Inflammatory macrophage (primary cell): ENCODE data around the gene CLMN.
A peak's percentile ranks its signal among the peaks of the same experiment; 100 is the strongest.

Experiments
- DNase-seq, 2 donors: peaks; one replicate each; pipeline ENCODE4 v3.0.0-alpha.2; 2020 to 2022

CLMN gene

DNA sequence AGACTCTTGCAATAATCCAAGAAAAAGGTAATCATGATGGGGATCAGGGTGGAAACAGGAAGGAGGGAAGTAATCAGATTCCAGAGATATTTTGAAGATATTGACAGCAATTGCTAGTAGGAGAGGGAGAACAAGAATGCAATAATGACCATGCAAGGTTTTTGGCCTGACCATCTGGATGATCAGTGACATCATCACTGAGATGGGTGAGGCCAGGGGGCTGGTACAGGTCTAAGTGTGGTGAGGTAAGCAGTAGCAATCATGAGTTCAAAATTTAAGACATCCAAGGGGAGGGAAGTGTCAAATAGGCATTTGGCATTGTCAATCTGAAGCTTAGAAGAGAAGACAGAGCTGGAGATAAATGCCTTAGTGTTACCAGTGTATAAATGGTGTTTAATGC lies 24.8 kb upstream of the CLMN start:
- DNase-seq: no peak

DNA sequence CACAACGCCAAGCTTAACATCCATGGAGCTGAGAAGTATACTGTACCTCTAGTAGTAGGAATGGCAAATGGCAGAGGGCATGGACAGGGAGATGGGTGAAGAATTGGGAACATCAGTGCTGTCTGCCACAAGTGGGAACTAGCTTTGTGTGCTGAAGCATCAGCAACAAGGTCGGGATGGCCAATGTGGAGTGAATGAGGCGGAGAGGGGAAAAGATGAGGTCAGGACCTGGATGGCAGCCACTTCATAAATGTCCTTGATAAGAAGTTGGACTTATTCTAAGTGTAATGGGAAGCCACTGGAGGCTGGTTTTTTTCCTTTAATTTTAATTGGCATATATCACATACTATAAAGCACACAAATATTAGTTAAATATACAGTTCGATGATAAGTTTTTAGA lies 21.9 kb upstream of the CLMN start:
- DNase-seq: no peak

DNA sequence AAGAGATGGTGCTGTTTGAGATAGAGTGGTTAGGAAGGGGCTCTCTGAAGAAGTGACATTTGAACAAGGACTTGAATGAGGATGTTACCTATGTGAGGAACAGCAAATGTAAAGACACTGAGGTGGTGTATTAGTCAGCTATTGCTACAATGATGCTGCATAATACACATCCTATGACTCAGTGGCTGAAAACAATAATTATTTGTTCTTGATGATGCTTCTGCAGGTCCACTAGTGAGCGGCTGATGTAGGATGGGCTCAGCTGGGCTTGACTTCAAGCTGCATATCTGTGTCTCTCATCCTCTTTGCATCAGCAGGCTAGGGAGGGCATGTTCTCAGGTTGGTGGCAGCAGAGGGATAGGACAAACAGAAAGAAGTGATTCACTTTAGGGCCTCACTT lies 21.4 kb upstream of the CLMN start:
- no peak for DNase-seq

DNA sequence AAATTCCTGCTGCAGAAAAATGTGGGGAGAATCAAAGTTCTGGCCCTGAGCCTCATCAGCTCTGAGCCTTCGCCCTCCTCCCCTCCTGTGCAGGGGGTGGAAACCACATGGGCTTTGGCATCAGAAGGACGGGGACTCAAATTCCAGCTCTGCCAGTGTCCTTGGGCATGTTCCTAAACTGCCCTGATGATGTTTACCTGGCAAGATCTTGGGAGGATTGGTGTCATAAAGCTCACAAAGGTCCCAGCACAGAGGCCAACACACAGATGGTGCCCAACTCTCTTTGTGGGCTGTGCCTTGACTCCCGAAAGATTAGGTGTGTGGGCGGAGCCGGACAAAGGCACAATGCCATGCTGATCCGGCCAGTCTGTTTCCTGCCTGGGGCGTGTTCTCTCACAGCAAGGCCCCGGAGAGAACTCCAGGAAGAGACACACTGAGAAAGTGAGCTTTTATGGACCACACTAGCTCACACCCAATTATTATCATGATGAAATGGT lies 20.5 kb upstream of the CLMN start:
- no peak for DNase-seq

DNA sequence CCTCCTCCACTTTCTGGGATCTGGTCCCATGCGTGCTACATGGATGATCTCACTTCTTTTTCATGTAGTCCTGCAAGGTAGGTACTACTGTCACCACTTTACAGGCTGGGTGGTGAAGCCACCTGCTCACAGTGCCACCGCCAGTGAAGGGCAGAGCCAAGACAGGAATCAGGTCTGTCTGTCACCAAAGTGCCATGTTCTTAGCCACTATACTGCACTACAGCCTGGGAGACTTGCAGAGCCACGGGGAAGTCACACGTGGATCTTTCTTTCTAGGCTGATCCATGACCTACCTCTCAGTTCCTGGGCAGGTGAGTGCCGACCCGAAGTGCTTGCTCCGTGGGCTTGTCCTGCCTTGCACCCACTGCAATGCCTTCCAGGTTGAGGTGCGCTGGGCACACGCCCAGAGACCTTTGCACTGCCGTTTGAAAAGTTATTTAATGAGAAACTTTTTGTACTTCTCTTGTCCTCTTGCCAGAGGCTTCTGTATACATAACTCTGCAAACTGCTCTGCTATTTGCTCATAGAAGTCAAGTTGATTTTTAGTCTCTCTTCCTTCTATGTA lies 19.7 kb upstream of the CLMN start:
- no peak for DNase-seq

DNA sequence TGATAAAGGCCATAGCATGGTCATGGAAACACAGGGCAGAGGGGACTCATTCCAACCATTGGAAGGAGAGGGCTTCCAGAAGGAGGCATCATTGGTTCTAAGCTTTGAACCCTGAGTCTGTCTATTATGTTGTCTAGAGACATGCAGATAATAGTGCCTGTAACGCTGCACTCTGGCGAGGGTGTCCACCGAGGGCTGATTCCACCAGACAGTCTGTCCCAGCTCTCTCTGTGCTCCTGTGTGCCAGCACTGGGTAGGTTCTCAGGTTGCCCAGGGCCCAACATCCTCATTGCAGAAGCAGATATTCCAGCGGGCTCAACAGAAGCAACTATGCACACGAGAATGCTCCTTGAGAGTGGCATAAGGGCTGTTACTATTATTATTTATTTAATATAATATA lies 18.7 kb upstream of the CLMN start:
- no peak for DNase-seq

DNA sequence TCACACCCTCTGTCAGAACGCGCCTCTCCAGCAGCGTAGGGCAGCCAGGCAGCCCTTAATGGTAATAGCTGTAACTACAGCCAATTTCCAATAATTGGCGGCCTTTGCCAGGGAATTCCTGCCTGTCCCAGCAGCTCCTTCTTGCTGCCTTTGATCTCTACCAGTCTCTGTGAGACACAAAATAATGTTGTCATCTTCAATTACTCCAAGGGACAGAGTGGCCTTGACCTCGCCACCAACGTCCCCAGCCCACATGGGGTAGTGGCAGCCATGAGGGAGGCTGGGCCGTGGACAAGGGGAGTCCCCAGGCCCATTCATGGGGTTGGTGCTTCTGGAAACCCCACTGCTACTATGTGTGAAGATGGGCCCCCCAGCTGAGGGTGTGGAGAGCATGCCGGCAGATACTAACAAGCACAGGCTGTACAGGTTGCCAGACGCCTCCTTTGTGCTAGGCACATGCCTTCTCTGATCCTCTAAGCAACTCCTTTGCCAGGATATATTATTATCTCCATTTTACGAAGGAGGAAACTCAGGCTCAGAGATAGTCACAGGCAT lies 17.4 kb upstream of the CLMN start:
- no peak for DNase-seq

DNA sequence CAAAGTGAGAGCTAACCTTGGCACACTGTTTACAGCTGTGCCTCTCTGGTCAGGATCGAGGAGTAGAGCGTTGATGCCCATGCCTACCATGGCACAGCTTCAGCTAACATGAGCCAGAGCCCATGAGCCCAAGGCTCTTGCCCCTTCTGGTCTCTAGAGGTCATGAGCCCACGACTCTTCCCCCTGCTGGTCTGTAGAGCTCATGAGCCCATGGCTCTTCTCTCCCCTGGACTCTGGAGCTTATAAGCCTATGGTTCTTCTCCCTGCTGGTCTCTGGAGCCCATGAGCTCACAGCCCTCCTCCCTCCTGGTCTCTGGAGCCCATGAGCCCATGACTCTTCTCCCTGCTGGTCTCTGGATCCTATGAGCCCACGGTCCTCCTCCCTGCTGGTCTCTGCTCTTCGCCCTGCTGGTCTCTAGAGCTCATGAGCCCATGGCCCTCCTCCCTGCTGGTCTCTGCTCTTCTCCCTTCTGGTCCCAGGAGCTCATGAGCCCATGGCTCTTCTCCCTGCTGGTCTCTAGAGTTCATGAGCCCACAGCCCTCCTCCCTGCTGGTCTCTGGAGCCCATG lies 16.6 kb upstream of the CLMN start:
- no peak for DNase-seq

DNA sequence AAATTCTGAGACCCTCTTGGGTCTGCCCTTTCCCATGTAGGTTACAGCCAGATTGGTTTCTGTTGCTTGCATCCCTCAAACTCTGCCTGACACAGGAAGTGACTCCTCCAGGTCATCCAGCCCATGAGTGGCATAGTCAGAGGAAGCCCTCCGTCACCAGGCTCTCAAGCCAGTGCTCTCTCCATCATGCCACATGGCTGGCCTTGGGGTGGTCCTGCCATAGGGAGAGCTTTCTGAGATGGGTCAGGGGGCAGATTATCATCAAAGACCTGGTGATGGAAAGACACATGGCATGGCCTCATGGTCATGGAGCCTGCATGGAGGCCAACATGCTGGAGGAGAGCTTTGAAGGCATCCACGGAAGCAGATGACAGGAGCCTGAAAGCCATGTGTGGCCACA lies 15.4 kb upstream of the CLMN start:
- no peak for DNase-seq

DNA sequence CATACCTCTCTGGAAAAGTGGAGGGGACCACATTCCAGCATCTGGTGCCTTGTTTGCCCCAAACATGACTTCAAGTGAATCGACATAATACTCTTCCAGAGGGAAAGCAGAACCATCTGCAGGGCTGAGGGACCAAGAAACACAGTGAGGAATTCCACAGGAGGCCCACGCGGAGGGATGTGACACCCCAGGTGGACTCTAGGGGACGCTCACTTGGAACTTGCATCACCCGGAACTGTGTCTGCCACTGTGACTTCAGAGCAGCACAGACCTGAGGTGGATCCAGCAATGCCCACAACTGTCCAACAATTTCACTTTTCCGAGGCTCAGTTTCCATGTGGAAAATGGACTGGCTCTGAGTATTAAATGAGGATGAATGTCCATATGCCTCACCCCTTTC lies 14.3 kb upstream of the CLMN start:
- no peak for DNase-seq

DNA sequence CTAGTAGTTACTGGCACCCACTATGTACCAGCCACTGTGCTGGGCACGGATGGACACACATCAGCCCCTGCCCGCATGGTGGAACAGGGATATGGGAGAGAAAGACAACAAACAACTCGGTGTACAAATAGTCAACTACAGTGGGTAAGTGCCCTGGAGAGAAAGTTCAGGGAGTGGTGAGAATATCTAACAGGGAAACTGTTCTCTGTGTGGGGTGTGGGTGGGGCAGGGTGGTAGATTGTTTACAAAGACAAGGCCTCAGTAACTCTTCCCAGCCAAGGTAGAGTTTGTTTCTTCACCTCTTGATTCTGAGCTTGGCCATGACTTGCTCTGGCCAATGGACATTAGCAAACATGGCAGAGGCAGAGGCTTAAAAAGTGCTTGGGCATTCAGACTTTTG lies 12.9 kb upstream of the CLMN start:
- DNase-seq: no peak

DNA sequence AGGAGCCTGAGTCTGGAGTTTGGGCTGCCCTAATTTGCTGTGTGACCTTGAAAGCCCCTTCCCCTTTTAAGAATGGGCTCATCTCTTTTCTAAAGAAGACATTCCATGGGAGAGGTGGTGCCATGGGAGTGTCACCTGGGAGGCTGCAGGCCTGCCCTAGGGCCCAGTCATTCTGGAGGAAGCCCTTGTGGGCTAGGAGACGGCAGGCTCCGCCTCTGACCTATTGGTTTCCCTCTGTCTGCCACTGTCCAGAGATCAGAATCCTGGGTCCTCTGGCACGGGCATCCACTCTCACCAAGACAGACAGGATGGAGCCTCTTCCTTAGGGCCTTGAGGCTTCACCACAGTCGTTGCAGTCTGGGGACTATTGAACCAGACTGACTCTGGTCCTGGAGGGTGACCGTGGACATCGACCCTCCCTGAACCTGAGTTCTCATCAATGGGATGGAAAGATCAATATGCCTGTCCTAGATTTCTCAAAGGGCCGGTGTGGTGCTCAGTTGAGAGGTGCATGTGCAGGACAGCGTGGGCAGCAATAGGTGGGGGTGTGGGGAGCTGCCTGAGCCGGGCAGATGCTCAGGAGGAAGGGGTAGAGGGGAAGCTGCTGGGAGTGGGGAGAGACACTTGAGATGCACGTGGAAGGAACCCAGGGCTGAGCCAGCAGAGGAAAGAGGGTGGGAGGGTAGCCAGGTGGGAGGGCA lies 12.2 kb upstream of the CLMN start:
- no peak for DNase-seq

DNA sequence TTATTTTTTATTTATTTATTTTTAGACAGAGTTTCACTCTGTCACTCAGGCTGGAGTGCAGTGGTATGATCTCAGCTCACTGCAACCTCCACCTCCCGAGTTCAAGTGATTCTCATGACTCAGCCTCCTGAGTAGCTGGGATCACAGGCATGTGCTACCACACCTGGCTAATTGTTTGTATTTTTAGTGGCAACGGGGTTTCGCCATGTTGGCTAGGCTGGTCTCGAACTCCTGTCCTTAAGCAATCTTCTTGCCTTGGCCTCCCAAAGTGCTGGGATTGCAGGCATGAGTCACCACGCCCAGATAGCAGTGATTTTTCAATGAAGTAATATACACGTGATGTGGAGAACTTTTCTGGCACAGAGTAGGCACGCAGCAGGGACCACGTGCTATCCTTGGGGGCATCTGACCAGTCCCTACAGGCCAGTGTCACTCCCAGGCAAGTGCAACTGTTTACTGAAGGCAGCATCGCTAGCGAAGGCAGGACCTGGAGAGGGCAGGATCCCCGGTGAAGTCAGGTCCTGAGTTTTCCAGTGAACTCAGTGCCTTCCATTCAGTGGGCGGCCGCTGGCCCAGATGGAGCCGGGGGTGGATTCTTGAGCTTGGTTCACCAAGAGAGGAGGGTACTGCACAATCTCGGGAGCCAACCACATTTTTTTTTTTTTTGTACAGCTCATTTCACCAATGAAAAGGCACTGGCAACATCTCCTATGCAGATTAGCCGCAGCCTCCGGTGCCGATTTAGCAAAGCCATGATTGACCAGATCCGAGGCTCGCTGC lies 11.1 kb upstream of the CLMN start:
- DNase-seq: no peak

DNA sequence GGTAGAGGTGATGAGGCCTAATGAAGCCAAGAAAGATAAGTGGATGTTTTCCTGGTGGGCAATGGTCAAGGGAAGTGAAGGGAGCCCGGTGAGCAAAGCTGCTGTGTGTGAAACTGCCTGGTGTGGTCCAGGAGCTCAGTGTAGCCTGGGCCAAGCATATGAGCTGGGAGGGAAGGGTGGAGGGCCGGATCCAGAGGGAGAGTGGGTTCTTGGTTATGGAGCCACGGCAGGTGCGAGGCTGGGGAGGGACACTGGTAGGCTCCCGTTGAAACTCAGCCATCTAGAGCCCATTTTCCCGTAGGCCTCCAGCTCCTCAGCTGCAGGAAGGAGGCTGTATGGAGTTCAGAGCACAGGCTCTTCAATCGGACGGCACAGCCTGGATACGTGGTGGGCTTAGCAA lies 10.2 kb upstream of the CLMN start:
- DNase-seq: no peak

DNA sequence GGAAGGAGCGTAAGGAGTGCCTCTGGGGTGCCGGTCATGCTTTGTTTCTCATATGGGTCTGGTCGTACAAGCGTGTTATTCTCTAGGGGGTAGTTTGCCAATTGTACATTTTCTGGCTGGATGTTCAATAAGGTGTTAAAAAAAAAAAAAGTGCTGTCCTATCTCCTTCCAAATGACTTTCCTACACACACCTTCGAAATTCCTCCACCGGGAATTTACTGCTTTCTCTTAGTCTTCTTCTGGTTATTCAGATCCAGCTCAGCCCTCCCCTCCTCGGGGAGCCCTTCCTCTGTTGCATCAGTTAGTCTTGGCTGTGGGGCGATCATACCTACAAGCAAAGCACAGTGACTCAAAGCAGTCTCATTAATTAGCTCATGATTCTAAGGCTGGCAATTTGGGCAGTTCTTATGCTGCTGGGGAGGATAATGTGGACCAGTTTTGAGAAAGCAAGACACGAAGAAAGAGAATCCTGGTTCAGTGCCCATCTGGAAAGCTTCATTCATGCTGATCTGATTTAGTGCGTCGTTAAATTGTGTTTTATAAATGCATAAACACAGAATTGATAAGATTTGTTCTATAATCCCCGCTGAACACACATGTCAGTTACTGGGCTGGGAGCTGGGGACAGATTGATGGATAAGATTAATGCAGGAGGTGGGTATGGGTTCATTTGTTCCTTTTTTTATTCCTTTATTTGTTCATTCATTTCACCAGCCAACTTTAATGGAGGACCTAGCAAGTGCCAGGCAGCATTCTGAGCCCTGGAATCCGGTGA lies 9.2 kb upstream of the CLMN start:
- DNase-seq: no peak

DNA sequence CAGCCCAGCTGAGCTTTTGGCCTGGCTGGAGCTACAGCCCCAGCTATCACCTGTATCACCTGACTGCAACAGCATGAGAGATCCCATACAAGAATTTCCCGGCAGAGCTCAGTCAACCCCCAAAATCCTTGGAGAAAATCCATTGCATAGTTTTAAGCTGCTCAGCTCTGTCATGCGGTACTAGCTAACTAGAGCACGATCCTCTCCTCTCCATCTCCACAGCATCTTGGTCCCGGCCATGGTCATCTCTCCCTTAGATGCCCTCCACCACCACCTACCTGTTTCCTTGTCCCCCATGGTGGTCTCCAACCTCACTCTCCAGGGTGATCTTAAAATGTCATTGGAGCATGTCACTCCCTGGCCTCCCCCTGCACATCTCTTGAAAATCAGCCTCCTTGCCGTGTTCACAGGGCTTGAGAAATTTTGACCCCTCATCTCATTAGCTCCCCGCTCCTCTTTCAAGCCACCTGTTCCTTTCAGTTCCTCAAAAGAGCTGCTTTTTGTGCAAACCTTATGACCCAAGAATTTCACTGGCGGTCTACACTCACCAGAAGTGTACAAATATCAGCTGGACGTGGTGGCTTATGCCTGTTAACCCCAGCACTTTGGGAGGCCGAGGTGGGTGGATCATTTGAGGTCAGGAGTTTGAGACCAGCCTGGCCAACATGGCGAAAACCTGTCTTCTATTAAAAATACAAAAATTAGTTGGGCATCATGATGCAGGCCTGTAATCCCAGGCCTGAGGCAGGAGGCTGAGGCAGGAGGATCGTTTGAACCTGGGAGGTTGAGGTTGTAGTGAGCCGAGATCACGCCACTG lies 8.1 kb upstream of the CLMN start:
- no peak for DNase-seq

DNA sequence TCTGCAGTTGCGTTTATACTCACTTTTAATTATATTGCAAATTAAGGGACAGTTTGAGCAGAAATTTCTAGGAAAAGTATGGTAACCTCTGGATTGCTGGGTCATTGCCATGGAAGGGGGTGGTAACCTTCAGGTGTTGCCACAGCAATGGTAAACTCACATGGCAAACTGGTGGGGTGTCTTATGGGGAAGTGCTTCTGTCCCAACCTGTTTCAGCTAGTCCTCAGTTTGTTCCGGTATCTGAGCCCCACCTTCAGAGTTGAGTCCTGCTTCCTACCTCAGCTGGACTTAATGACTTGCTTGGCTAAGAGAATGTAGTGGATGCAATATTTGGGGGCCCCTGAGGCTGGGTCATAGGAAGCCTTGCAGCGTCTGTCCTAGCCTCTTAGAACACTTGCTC lies 7.3 kb upstream of the CLMN start:
- DNase-seq: peak; percentile 35 to 74

DNA sequence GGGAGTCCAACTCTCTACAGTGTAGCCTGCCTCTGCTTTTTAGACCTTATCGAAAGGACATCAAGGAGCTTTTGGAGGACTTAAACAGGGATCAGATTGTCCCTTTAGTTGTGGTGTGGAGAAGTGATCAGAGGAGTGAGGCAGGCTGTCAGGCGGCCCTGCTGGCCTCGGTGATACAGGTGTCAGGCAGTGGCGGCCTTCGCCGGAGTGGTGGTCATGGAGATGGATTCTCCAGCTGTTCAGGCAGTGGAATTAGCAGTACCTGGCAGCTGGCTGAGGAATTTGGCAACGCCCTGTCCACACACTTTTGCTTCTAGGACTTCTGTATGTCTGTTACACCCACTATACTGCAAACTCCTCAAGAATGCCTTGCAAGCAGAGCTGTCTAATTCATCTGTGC lies 4.2 kb upstream of the CLMN start:
- DNase-seq: no peak

DNA sequence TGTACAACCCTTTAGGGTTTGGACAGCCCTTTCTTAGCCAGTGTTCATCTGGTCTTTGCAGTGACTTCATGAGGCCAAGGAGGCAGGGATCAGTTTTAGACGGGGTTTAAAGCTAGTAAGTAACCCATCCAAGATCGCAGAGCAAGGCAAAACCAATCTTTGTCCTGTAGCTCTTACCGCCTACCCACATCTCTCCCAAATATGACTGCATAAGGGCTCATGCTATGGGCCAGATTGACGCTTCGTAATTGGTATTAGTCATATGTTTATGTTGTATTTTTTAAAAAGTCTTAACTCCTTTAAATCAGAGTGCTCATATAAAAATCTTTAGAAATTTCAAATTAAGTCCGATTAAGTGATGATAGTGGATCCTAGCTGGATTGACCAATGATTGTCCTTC lies 3.7 kb upstream of the CLMN start:
- no peak for DNase-seq

DNA sequence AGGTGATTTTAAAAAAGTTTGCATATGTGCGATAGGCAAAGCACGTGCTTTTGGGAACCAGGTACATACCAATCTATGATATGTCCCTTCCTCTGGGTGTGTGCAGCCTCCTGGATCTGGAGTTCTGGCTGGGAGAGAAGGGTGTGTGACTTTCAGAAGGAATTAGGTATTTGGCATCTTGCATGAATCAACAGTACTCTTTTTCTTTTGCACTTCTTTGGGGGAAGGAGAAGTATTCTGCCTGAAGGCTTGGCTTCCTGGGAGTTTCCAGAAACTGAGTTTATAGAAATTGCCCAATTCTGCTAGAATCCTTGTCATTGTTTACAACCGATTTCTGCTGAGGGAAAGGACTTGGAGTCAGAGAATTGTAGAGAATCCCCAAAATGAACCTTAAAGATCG lies 2.9 kb upstream of the CLMN start:
- DNase-seq: peak; percentile 66 to 67

DNA sequence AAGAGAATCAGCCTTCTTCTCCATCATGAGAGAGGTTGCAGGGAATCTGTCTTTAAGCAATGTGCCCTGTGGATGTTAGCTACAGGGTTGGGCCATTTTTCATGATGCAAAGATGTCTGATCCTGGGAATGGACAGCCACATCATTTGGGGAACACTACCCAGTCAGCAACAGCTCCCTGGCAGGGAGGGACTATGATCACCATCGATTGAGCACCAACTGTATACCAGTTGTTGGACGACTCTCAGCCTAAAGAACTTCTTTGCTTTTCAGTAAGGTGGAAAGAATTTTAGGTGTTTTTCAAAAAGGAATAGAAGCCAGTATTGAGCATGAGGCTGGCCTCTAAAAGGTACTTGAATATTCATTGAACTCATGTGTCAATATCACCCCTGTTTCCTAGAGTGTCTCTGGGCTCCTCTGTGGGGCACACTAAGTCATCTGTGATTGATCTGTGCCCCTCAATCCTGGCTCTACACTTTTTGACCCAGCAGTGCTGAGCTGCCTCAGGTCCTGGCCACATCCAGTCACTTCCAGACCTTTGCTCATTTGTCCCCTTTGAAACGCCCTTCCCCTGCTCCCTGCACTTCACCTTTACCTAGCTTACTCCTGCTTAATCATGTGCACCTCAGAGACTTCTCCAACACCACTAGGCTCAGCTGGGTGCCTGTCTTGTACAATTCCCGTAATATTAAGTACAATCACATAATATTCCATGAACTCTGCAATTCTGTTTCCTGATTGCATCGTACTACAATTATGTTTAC lies 2.2 kb upstream of the CLMN start:
- DNase-seq: no peak
